Ishikawa (cell line): ENCODE measurements around the gene SRP14.

Experiments used
- CEBPB ChIP-seq: IDR thresholded peaks from 2 replicates; pipeline ENCODE4 v1.6.1; 2012
- CREB1 ChIP-seq: IDR thresholded peaks from 2 replicates; pipeline ENCODE4 v1.6.1; 2012; ENCODE audit warnings: low read depth
- EGR1 ChIP-seq: IDR thresholded peaks from 2 replicates; pipeline ENCODE4 v1.6.1; 2012
- EP300 ChIP-seq: IDR thresholded peaks from 2 replicates; pipeline ENCODE4 v1.6.1; 2012; ENCODE audit warnings: borderline replicate concordance
- FOXM1 ChIP-seq: IDR thresholded peaks from 2 replicates; pipeline ENCODE4 v1.6.1; 2012; ENCODE audit warnings: low read depth, borderline replicate concordance
- MAX ChIP-seq: IDR thresholded peaks from 2 replicates; pipeline ENCODE4 v1.6.1; 2012
- NFIC ChIP-seq: IDR thresholded peaks from 2 replicates; pipeline ENCODE4 v1.6.1; 2012
- RAD21 ChIP-seq: IDR thresholded peaks from 2 replicates; pipeline ENCODE4 v1.6.1; 2012; ENCODE audit warnings: low read depth
- REST ChIP-seq: IDR thresholded peaks from 2 replicates; pipeline ENCODE4 v1.6.1; 2012; ENCODE audit warnings: low read depth, mild to moderate bottlenecking
- TAF1 ChIP-seq: IDR thresholded peaks from 2 replicates; pipeline ENCODE4 v1.6.1; 2012; ENCODE audit warnings: low read depth, mild to moderate bottlenecking
- TCF12 ChIP-seq: IDR thresholded peaks from 2 replicates; pipeline ENCODE4 v1.6.1; 2012; ENCODE audit warnings: low read depth
- TEAD4 ChIP-seq: IDR thresholded peaks from 2 replicates; pipeline ENCODE4 v1.6.1; 2012
- USF1 ChIP-seq: IDR thresholded peaks from 2 replicates; pipeline ENCODE4 v1.6.1; 2012
- YY1 ChIP-seq: IDR thresholded peaks from 2 replicates; pipeline ENCODE4 v1.6.1; 2012; ENCODE audit warnings: low read depth
- ZBTB7A ChIP-seq: IDR thresholded peaks from 2 replicates; pipeline ENCODE4 v1.6.1; 2012; ENCODE audit warnings: low read depth

SRP14 gene

GRCh38 chr15:40044717-40045571, 6.0 kb upstream of the SRP14 start:
- no peak for TF ChIP-seq REST
- TF ChIP-seq TAF1: 0 out of 2 replicates have a peak, but pooled peaks have one; percentile 12
- peak; percentile 74; the same call in 1 of the 2 replicates for TF ChIP-seq YY1
- TF ChIP-seq TCF12: no peak; the same call in 1 of the 2 replicates
- TF ChIP-seq TEAD4: no peak
- peak; percentile 78 for TF ChIP-seq MAX
- TF ChIP-seq RAD21: peak; percentile 99

- TF ChIP-seq YY1: no peak
- no peak for TF ChIP-seq RAD21
- no peak for TF ChIP-seq MAX
- TF ChIP-seq NFIC: no peak
- no peak for TF ChIP-seq EP300
- TF ChIP-seq EGR1: no peak
- TF ChIP-seq CREB1: no peak
- TF ChIP-seq USF1: no peak
- TF ChIP-seq CEBPB: no peak
- TF ChIP-seq FOXM1: no peak
- TF ChIP-seq TEAD4: no peak
- TF ChIP-seq TCF12: no peak
- no peak for TF ChIP-seq TAF1
- no peak for TF ChIP-seq ZBTB7A
- TF ChIP-seq REST: no peak
These were observed 5.1 kb upstream of the SRP14 start for GRCh38 chr15:40043927-40044716.

- TF ChIP-seq FOXM1 (no peak), EP300 (no peak), TAF1 (no peak), EGR1 (no peak), CEBPB (no peak), CREB1 (no peak), MAX (no peak), NFIC (no peak), RAD21 (no peak), YY1 (no peak), TCF12 (no peak), ZBTB7A (no peak), USF1 (no peak), TEAD4 (no peak), REST (no peak)
These were observed 3.9 kb upstream of the SRP14 start for GRCh38 chr15:40042791-40043320.
